Kidney (tissue), 14 donors: ENCODE measurements around the gene PDGFRB. TPM values are rescaled to one million over a fixed set of nuclear protein-coding genes. Genes with fewer than 3 reads are reported as not detected.

Experiments
- DNase-seq, 5 donors: peaks; one replicate each; pipeline ENCODE4 v3.0.0-alpha.2; 2013 to 2020
- FAIRE-seq: peaks from 2 replicates; lab custom pipeline; 2012; peaks lifted over from hg19 to GRCh38; lab: Jason Lieb, UNC
- H3K27ac ChIP-seq, 2 donors: one replicate each; pipeline ENCODE4 v1.7.0; 2013; ENCODE audit warnings: low read depth in 2 of 2, low read length in 2 of 2, inconsistent platforms in 1 of 2
- H3K27me3 ChIP-seq: one replicate; pipeline ENCODE4 v1.7.1; 2013; ENCODE audit warnings: low read length, inconsistent platforms; ENCODE audit not compliant: control insufficient read depth, insufficient read depth
- H3K36me3 ChIP-seq, 3 donors: one replicate each; pipeline versions ENCODE4 v1.7.0 to v1.7.1; 2013; ENCODE audit warnings: low read length in 3 of 3, control low read depth in 1 of 3, inconsistent platforms in 1 of 3; ENCODE audit not compliant: insufficient read depth in 3 of 3, control insufficient read depth in 2 of 3
- H3K4me1 ChIP-seq, 3 donors: one replicate each; pipeline versions ENCODE4 v1.7.0 to v1.7.1; 2013; ENCODE audit warnings: low read length in 3 of 3, inconsistent platforms in 1 of 3, low read depth in 1 of 3; ENCODE audit not compliant: control insufficient read depth in 2 of 3, insufficient read depth in 2 of 3
- H3K4me3 ChIP-seq, 3 donors: one replicate each; pipeline versions ENCODE4 v1.7.0 to v1.8.1; 2013; ENCODE audit warnings: low read length in 3 of 3, control low read depth in 1 of 3, inconsistent platforms in 1 of 3
- H3K9ac ChIP-seq, 3 donors: one replicate each; pipeline versions ENCODE4 v1.7.0 to v1.7.1; 2013; ENCODE audit warnings: low read length in 3 of 3, control low read depth in 1 of 3, inconsistent platforms in 1 of 3
- H3K9me3 ChIP-seq, 3 donors: one replicate each; pipeline versions ENCODE4 v1.7.0 to v1.7.1; 2013; ENCODE audit warnings: low read length in 3 of 3, control low read depth in 1 of 3, inconsistent platforms in 1 of 3; ENCODE audit not compliant: control insufficient read depth in 2 of 3, insufficient read depth in 1 of 3
- intact Hi-C: fragments of 100-400 bp; cut with DNase I; formaldehyde crosslinking; loops from one replicate; pipeline ENCODE4 v1.11.1; 2022
- polyA plus RNA-seq: library from polyadenylated mRNA; stranded (reverse); fragments of 350-450 nt; fragmentation: Illumina TruSeq; extraction: RNeasy Lipid Tissue Mini Kit (QIAGEN cat#74804); gene quantifications from one replicate; pipeline ENCODE4 v1.2.3, GENCODE V29; 2014; ENCODE audit warnings: low read depth, low replicate concordance; ENCODE audit not compliant: insufficient read depth
- total RNA-seq: library from RNA; stranded (reverse); fragmentation: NEBNext Ultra II Directional; extraction: Animal tissue kit (Norgen Biotek cat#: 25700); gene quantifications from one replicate; pipeline ENCODE4 v1.2.1, GENCODE V29; 2021
- TF ChIP-seq, protein P1 (sequence below): IDR thresholded peaks from 3 replicates; pipeline ENCODE4 v1.5.1; 2012; ENCODE audit warnings: mild to moderate bottlenecking, moderate library complexity, borderline replicate concordance; ENCODE audit not compliant: insufficient read depth; ENCODE audit errors: extremely low read depth
- donor health status: control.
- donor health status: control.
- donor health status: control.
- donor health status: control.
- donor health status: control.
- donor health status: DM: yes; HTN: yes; CAD: no.
- donor health status: Normal renal cell carcinoma (clear cell type).

The PDGFRB gene
- total and polyA plus RNA-seq, 2 donors from 2014 or later, result 50.4 to 104 TPM

GRCh38 chr5:150134198-150134588 is 21.5 kb downstream of the PDGFRB start:
- peaks cover 3 to 12% (median 10%) of the 10 kb centered on the region in 3 donors for H3K36me3 ChIP-seq
- no peak overlapping the region for H3K4me3 ChIP-seq
- no peaks in the 10 kb centered on the region for H3K27me3 ChIP-seq
- no peak overlapping the region for H3K9ac ChIP-seq
- peak overlapping the region; percentile 0 to 42 for H3K27ac ChIP-seq
- peaks cover 16 to 33% (median 20%) of the 10 kb centered on the region in 3 donors for H3K4me1 ChIP-seq
- DNase-seq, result peak in 1 of 5 donors; percentile 10
- no peaks in the 10 kb centered on the region for H3K9me3 ChIP-seq
- TF ChIP-seq, protein P1, sequence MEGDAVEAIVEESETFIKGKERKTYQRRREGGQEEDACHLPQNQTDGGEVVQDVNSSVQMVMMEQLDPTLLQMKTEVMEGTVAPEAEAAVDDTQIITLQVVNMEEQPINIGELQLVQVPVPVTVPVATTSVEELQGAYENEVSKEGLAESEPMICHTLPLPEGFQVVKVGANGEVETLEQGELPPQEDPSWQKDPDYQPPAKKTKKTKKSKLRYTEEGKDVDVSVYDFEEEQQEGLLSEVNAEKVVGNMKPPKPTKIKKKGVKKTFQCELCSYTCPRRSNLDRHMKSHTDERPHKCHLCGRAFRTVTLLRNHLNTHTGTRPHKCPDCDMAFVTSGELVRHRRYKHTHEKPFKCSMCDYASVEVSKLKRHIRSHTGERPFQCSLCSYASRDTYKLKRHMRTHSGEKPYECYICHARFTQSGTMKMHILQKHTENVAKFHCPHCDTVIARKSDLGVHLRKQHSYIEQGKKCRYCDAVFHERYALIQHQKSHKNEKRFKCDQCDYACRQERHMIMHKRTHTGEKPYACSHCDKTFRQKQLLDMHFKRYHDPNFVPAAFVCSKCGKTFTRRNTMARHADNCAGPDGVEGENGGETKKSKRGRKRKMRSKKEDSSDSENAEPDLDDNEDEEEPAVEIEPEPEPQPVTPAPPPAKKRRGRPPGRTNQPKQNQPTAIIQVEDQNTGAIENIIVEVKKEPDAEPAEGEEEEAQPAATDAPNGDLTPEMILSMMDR, result no peak
- no peak for FAIRE-seq
- intact Hi-C loops, result no loop called here

DNA sequence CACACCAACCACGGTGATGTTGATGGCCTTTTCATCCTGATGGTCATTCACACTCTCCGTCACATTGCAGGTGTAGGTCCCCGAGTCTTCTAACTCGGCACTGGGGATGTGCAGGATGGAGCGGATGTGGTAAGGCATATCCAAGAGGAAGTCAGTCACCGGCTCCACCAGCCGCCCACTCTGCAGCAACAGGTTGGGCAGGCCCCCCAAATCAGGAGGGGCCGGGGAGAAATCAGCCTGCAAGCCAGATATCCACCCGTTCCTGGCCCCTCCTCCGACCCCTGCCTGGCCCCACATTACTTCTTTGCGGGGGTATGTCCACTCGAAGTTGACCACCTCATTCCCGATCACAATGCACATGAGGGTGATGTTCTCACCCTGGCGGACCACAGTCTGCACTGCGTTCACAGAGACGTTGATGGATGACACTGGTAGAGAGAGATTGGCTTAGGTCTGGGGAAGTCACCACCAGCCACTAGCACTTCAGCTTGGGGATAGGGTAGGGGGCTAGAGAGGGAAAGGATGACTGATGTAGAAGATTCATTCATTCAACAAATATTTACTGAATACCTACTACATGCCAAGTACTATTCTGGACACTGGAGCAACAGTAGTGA is 22.0 kb downstream of the PDGFRB start:
- no peaks in the 10 kb centered on the region for H3K9me3 ChIP-seq
- H3K9ac ChIP-seq, result no peak overlapping the region
- peak overlapping the region in 1 of 2 donors; percentile 42 for H3K27ac ChIP-seq
- peaks cover 12 to 28% (median 15%) of the 10 kb centered on the region in 3 donors for H3K4me1 ChIP-seq
- no peak overlapping the region for H3K4me3 ChIP-seq
- H3K36me3 ChIP-seq, result peaks cover 6 to 17% (median 11%) of the 10 kb centered on the region in 3 donors
- TF ChIP-seq, protein P1, result no peak
- FAIRE-seq (no peak), DNase-seq (peak in 1 of 5 donors; percentile 62)
- intact Hi-C loops, result no loop called here
- no peaks in the 10 kb centered on the region for H3K27me3 ChIP-seq

DNA sequence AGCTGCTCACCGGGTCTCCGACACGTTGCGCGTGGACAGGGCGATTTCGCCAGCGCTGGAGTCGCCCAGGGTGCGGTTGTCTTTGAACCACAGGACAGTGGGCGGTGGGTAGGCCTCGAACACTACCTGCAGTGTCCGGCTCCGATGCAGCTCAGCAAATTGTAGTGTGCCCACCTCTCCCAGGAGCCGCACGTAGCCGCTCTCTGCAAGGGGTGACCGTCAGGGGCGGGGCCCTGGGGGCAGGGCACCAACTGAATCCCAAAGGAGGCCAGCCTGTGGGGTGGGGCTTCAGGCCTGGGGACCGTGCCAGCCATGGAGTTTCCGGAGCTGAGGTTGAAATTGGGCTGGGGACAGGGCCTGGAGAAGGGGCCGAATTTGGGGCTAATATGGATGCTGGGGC is 22.9 kb downstream of the PDGFRB start:
- Histone ChIP-seq H3K4me1 (peaks cover 5 to 19% (median 7%) of the 10 kb centered on the region in 3 donors), H3K4me3 (no peak overlapping the region), H3K9ac (no peak overlapping the region), H3K27me3 (no peaks in the 10 kb centered on the region), H3K27ac (no peak overlapping the region), H3K36me3 (peaks cover 6 to 19% (median 11%) of the 10 kb centered on the region in 3 donors), H3K9me3 (no peaks in the 10 kb centered on the region)
- DNase-seq (peak in 1 of 5 donors; percentile 69), FAIRE-seq (no peak)
- intact Hi-C loops, result no loop called here
- TF ChIP-seq, protein P1, result no peak
